Thoracic aorta (tissue), 2 donors: Measurements from ENCODE around the gene WNT9B. TPM values are rescaled to one million over a fixed set of nuclear protein-coding genes. Genes with fewer than 3 reads are reported as not detected.

Experiments
- ATAC-seq: fragments of 150-250 bp; one replicate; pipeline ENCODE4 v1.8.0; 2017; ENCODE audit warnings: low read depth; ENCODE audit not compliant: insufficient number of reproducible peaks, low FRiP score
- DNase-seq: peaks from one replicate; pipeline ENCODE4 v3.0.0-alpha.2; 2020; ENCODE audit warnings: low spot score
- H3K27ac ChIP-seq, 2 donors: fragments of 200-600 bp; sonication (generic); 1 replicate in 1 of 2; 2 replicates in 1 of 2; pipeline ENCODE4 v1.5.1; 2016; ENCODE audit warnings: mild to moderate bottlenecking in 2 of 2, moderate library complexity in 2 of 2
- H3K27me3 ChIP-seq: fragments of 200-600 bp; sonication (generic); replicated peaks from 2 replicates; pipeline ENCODE4 v1.6.0; 2016; ENCODE audit warnings: mild to moderate bottlenecking; ENCODE audit not compliant: insufficient read depth
- H3K36me3 ChIP-seq: fragments of 200-600 bp; sonication (generic); one replicate; pipeline ENCODE4 v1.5.1; 2016
- H3K4me1 ChIP-seq, 2 donors: fragments of 200-600 bp; sonication (generic); 1 replicate in 1 of 2; 2 replicates in 1 of 2; pipeline versions ENCODE4 v1.5.1 to v1.6.0; 2016; ENCODE audit warnings: low read depth in 2 of 2, mild to moderate bottlenecking in 1 of 2; ENCODE audit not compliant: control insufficient read depth in 1 of 2
- H3K4me3 ChIP-seq: fragments of 200-600 bp; sonication (generic); 2 replicates; pipeline ENCODE4 v1.5.1; 2016; ENCODE audit warnings: mild to moderate bottlenecking
- H3K9me3 ChIP-seq: fragments of 200-600 bp; sonication (generic); 2 replicates; pipeline ENCODE4 v1.5.1; 2016
- CTCF ChIP-seq: fragments of 200-600 bp; sonication (generic); IDR thresholded peaks from one replicate; pipeline ENCODE4 v1.5.1; 2019; ENCODE audit warnings: antibody characterized with exemption
- total RNA-seq, 2 donors: library from RNA; depleted of rRNA; stranded (reverse); fragments of >200 nt; gene quantifications; one replicate each; pipeline versions ENCODE4 v1.1.0 to v1.2.3, GENCODE V29; 2016

The WNT9B gene
- total RNA-seq, 2 donors from 2014 or later = 2.2 TPM; not detected in 1

GRCh38 chr17:46815474-46816353 is 35.7 kb upstream of the WNT9B start:
- no peaks in the 10 kb centered on the region for H3K9me3 ChIP-seq
- no peak overlapping the region for H3K4me3 ChIP-seq
- TF ChIP-seq CTCF = no peak
- H3K36me3 ChIP-seq = no peaks in the 10 kb centered on the region
- DNase-seq (no peak), ATAC-seq (no peak)
- H3K27ac ChIP-seq = no peak overlapping the region
- peaks cover 5% of the 10 kb centered on the region for H3K27me3 ChIP-seq
- peaks cover 14 to 21% of the 10 kb centered on the region in 2 donors for H3K4me1 ChIP-seq

- peaks cover 14 to 21% of the 10 kb centered on the region in 2 donors for H3K4me1 ChIP-seq
- H3K4me3 ChIP-seq = no peak overlapping the region
- TF ChIP-seq CTCF = no peak
- no peaks in the 10 kb centered on the region for H3K36me3 ChIP-seq
- DNase-seq (no peak), ATAC-seq (no peak)
- H3K27ac ChIP-seq = no peak overlapping the region
- H3K9me3 ChIP-seq = no peaks in the 10 kb centered on the region
- H3K27me3 ChIP-seq = peaks cover 5% of the 10 kb centered on the region
These were observed 34.1 kb upstream of the WNT9B start for GRCh38 chr17:46817151-46817900.

GRCh38 chr17:46817901-46818209 is 33.5 kb upstream of the WNT9B start:
- ATAC-seq (no peak), DNase-seq (no peak)
- Histone ChIP-seq H3K4me1 (peaks cover 14 to 21% of the 10 kb centered on the region in 2 donors), H3K36me3 (no peaks in the 10 kb centered on the region), H3K4me3 (no peak overlapping the region), H3K27me3 (peaks cover 5% of the 10 kb centered on the region), H3K27ac (no peak overlapping the region), H3K9me3 (no peaks in the 10 kb centered on the region)
- no peak for TF ChIP-seq CTCF

- ATAC-seq (no peak), DNase-seq (no peak)
- no peak for TF ChIP-seq CTCF
- Histone ChIP-seq H3K27me3 (peaks cover 5% of the 10 kb centered on the region), H3K36me3 (no peaks in the 10 kb centered on the region), H3K4me3 (peak within 1 kb of the TSS; percentile 69), H3K4me1 (peaks cover 14 to 21% of the 10 kb centered on the region in 2 donors), H3K27ac (no peak within 1 kb of the TSS), H3K9me3 (no peaks in the 10 kb centered on the region)
These were observed 33.0 kb upstream of the WNT9B start, which contains the start of gene WNT3 for GRCh38 chr17:46818316-46818928. WNT3 (minus strand) TSS chr17:46818692; CDS start chr17:46818597, 95 bp downstream.
